Measurements from ENCODE around the gene ABCB7.
"Not testable (repeated sequence)": the region's sequence is repeated elsewhere in the genome, so short reads cannot be mapped to it uniquely, and the experiment has no call there.

DNA sequence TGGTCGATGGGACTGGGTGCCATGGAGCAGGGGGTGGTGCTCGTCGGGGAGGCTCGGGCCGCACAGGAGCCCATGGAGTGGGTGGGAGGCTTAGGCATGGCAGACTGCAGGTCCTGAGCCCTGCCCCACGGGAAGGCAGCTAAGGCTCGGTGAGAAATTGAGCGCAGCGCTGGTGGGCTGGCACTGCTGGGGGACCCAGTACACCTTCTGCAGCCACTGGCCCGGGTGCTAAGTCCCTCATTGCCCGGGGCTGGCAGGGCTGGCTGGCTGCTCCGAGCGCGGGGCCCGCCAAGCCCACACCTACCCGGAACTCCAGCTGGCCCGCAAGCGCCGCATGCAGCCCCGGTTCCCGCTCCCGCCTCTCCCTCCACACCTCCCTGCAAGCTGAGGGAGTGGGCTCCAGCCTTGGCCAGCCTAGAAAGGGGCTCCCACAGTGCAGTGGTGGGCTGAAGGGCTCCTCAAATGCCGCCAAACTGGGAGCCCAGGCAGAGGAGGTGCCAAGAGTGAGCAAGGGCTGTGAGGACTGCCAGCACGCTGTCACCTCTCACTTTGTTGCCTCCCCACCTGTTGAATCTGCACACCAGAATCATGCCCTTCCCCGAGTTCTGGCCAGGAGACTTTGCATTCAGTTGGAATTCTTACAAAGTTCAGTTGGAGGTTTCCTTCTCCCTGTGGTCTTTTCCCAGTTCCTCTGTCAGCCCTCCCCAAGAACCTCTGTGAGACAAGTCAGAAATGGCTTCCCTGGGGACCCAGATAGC, 23.6 kb upstream of the ABCB7 start:
- not testable (repeated sequence) for TF ChIP-seq EZH2phosphoT487 (IDR thresholded peaks at IDR 0.05; ENCODE audit: borderline replicate concordance, low read depth, low read length)
- TF ChIP-seq, protein P1, sequence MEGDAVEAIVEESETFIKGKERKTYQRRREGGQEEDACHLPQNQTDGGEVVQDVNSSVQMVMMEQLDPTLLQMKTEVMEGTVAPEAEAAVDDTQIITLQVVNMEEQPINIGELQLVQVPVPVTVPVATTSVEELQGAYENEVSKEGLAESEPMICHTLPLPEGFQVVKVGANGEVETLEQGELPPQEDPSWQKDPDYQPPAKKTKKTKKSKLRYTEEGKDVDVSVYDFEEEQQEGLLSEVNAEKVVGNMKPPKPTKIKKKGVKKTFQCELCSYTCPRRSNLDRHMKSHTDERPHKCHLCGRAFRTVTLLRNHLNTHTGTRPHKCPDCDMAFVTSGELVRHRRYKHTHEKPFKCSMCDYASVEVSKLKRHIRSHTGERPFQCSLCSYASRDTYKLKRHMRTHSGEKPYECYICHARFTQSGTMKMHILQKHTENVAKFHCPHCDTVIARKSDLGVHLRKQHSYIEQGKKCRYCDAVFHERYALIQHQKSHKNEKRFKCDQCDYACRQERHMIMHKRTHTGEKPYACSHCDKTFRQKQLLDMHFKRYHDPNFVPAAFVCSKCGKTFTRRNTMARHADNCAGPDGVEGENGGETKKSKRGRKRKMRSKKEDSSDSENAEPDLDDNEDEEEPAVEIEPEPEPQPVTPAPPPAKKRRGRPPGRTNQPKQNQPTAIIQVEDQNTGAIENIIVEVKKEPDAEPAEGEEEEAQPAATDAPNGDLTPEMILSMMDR (conservative IDR thresholded peaks at IDR 0.05; ENCODE audit: low read length) = not testable (repeated sequence)
